HCT116 (cell line): Measurements from ENCODE around the gene AHNAK. TPM values are rescaled to one million over a fixed set of nuclear protein-coding genes. Genes with fewer than 3 reads are reported as not detected.

Source experiments
- ATAC-seq: fragments of 200-7000 bp; cut with Tn5 transposase; 2 replicates; pipeline ENCODE4 v1.9.1; 2020; ENCODE audit warnings: mild to moderate bottlenecking, moderate library complexity
- BruUV-seq: library from RNA; stranded (reverse); fragments of 400-500 nt; replicated peaks from 2 replicates; lab custom pipeline; 2021; lab: Mats Ljungman, UMichigan
- CTCF ChIA-PET: fragments of 300-600 bp; sonication (Branson Sonifier 250); formaldehyde crosslinking; loops from one replicate; lab custom pipeline; 2021; ENCODE audit warnings: antibody characterized with exemption; lab: Charles Lee
- POLR2A ChIA-PET: fragments of 300-600, 350-600 bp; sonication (Branson Sonifier 250); formaldehyde crosslinking; loops from one replicate; lab custom pipeline; 2021; ENCODE audit warnings: antibody characterized with exemption; lab: Charles Lee
- RAD21 ChIA-PET, 2 experiments: fragments of 300-600 bp; sonication (Branson Sonifier 250); formaldehyde crosslinking; loops; one replicate each; lab custom pipeline; 2023; ENCODE audit warnings: low total read pairs in 2 of 2; ENCODE audit not compliant: uncharacterized antibody in 2 of 2, unreplicated experiment in 2 of 2, low non-redundant PET in 1 of 2; lab: Charles Lee
- DNase-seq: peaks from one replicate; pipeline ENCODE4 v3.0.0-alpha.2; 2010; ENCODE audit warnings: low read depth, low spot score
- H2AFZ ChIP-seq: fragments of 200-600 bp; shearing (Covaris generic), sonication (generic); 2 replicates; pipeline ENCODE4 v1.6.1; 2017; ENCODE audit warnings: low read depth, mixed run types, mixed read lengths, antibody characterized with exemption, low read length; ENCODE audit not compliant: poor library complexity, severe bottlenecking
- H3K27ac ChIP-seq: 2 replicates; pipeline ENCODE4 v1.5.1; 2012; ENCODE audit warnings: low read depth, low read length
- H3K27me3 ChIP-seq: fragments of 200-600 bp; sonication (generic); 2 replicates; pipeline ENCODE4 v1.6.1; 2016; ENCODE audit warnings: mixed run types, low read length, mixed read lengths; ENCODE audit not compliant: insufficient read depth
- H3K36me3 ChIP-seq, 2 experiments: fragments of 200-500 bp in 1 of 2; fragments of 200-600 bp in 1 of 2; sonication (Bioruptor generic) in 1 of 2; sonication (generic) in 1 of 2; 2 replicates each; pipeline versions ENCODE4 v1.5.1 to v1.6.1; 2014 to 2016; ENCODE audit warnings: low read length in 2 of 2, inconsistent platforms in 1 of 2, mixed read lengths in 1 of 2, mixed run types in 1 of 2; ENCODE audit not compliant: insufficient read depth in 2 of 2, control insufficient read depth in 1 of 2
- H3K4me1 ChIP-seq, 2 experiments: fragments of 200-600 bp in 1 of 2; sonication (generic) in 1 of 2; 2 replicates each; pipeline versions ENCODE4 v1.5.1 to v1.6.1; 2012 to 2017; ENCODE audit warnings: low read length in 2 of 2, inconsistent platforms in 1 of 2, mild to moderate bottlenecking in 1 of 2, mixed read lengths in 1 of 2, mixed run types in 1 of 2, moderate library complexity in 1 of 2; ENCODE audit not compliant: insufficient read depth in 2 of 2, control insufficient read depth in 1 of 2
- H3K4me2 ChIP-seq: fragments of 200-600 bp; sonication (generic); 2 replicates; pipeline ENCODE4 v1.6.1; 2017; ENCODE audit warnings: mixed run types, low read length, mixed read lengths
- H3K4me3 ChIP-seq, 2 experiments: fragments of 200-600 bp in 1 of 2; sonication (generic) in 1 of 2; replicated peaks in 1 of 2; 2 replicates each; pipeline ENCODE4 v1.5.1; 2011 to 2016; ENCODE audit warnings: low read length in 2 of 2, control low read depth in 1 of 2, low read depth in 1 of 2, mild to moderate bottlenecking in 1 of 2, mixed read lengths in 1 of 2, mixed run types in 1 of 2
- H3K79me2 ChIP-seq: fragments of 200-600 bp; sonication (generic); 2 replicates; pipeline ENCODE4 v1.6.1; 2017; ENCODE audit warnings: mild to moderate bottlenecking, mixed run types, low read length, moderate library complexity, mixed read lengths; ENCODE audit not compliant: insufficient read depth
- H3K9ac ChIP-seq: fragments of 200-600 bp; sonication (generic); 2 replicates; pipeline ENCODE4 v1.6.1; 2016; ENCODE audit warnings: low read length, mixed read lengths
- H3K9me2 ChIP-seq: fragments of 200-600 bp; sonication (generic), shearing (Covaris generic); 2 replicates; pipeline ENCODE4 v1.6.1; 2017; ENCODE audit warnings: mixed run types, mild to moderate bottlenecking, moderate library complexity; ENCODE audit not compliant: insufficient read depth
- H3K9me3 ChIP-seq, 2 experiments: fragments of 200-500 bp in 1 of 2; fragments of 200-600 bp in 1 of 2; sonication (Bioruptor generic) in 1 of 2; sonication (generic) in 1 of 2; 2 replicates each; pipeline ENCODE4 v1.6.1; 2014 to 2017; ENCODE audit warnings: low read length in 2 of 2, mixed read lengths in 2 of 2, inconsistent platforms in 1 of 2, low read depth in 1 of 2, mild to moderate bottlenecking in 1 of 2, mixed run types in 1 of 2, moderate library complexity in 1 of 2; ENCODE audit not compliant: control insufficient read depth in 1 of 2, insufficient read depth in 1 of 2
- H4K20me1 ChIP-seq: fragments of 200-600 bp; sonication (generic), shearing (Covaris generic); 2 replicates; pipeline ENCODE4 v1.6.1; 2017; ENCODE audit warnings: mixed run types, mild to moderate bottlenecking, moderate library complexity; ENCODE audit not compliant: insufficient read depth
- EGR1 ChIP-seq: IDR thresholded peaks from 2 replicates; pipeline ENCODE4 v1.6.1; 2012; ENCODE audit warnings: low read depth
- ELF1 ChIP-seq: IDR thresholded peaks from 2 replicates; pipeline ENCODE4 v1.6.1; 2012; ENCODE audit warnings: low read depth, borderline replicate concordance
- EZH2 ChIP-seq: fragments of 200-600 bp; sonication (generic); IDR thresholded peaks from 2 replicates; pipeline ENCODE4 v1.6.1; 2017; ENCODE audit warnings: antibody characterized with exemption, mixed run types
- EZH2phosphoT487 ChIP-seq: fragments of 200-600 bp; IDR thresholded peaks from 2 replicates; pipeline ENCODE4 v1.6.1; 2018; ENCODE audit warnings: antibody characterized with exemption, borderline replicate concordance
- FOSL1 ChIP-seq: IDR thresholded peaks from 2 replicates; pipeline ENCODE4 v1.6.1; 2012; ENCODE audit warnings: low read depth
- JUND ChIP-seq: IDR thresholded peaks from 2 replicates; pipeline ENCODE4 v1.6.1; 2012
- POLR2AphosphoS5 ChIP-seq: IDR thresholded peaks from 2 replicates; pipeline ENCODE4 v1.6.1; 2011; ENCODE audit warnings: mild to moderate bottlenecking, low read depth, low read length, moderate library complexity
- RAD21 ChIP-seq: IDR thresholded peaks from 2 replicates; pipeline ENCODE4 v1.6.1; 2012; ENCODE audit warnings: low read depth, mild to moderate bottlenecking
- SP1 ChIP-seq: IDR thresholded peaks from 2 replicates; pipeline ENCODE4 v1.6.1; 2012; ENCODE audit warnings: low read depth
- SRF ChIP-seq: IDR thresholded peaks from 2 replicates; pipeline ENCODE4 v1.6.1; 2012; ENCODE audit warnings: low read depth
- TCF7L2 ChIP-seq: IDR thresholded peaks from 2 replicates; pipeline ENCODE4 v1.7.0; 2011; ENCODE audit warnings: borderline replicate concordance, inconsistent platforms; ENCODE audit not compliant: insufficient read depth, insufficient read length; ENCODE audit errors: extremely low read depth
- YY1 ChIP-seq: IDR thresholded peaks from 2 replicates; pipeline ENCODE4 v1.6.1; 2011; ENCODE audit warnings: low read length, low read depth, moderate library complexity, mild to moderate bottlenecking; ENCODE audit not compliant: insufficient replicate concordance; ENCODE audit errors: extremely low read depth
- ZFX ChIP-seq: fragments of 450-650 bp; IDR thresholded peaks from 2 replicates; pipeline ENCODE4 v1.6.1; 2017
- ZNF274 ChIP-seq: fragments of 200-500 bp; sonication (Bioruptor generic); IDR thresholded peaks from 2 replicates; pipeline ENCODE4 v1.6.1; 2014; ENCODE audit warnings: mild to moderate bottlenecking, low read depth, low read length, inconsistent platforms
- intact Hi-C: fragments of 100-400 bp; cut with micrococcal nuclease; formaldehyde crosslinking; loops from 2 replicates; pipeline ENCODE4 v1.10.0; 2022
- total RNA-seq: library from RNA; stranded (reverse); gene quantifications from one replicate; pipeline ENCODE4 v1.2.1, GENCODE V29; 2021; ENCODE audit not compliant: unreplicated experiment
- TF ChIP-seq, protein P1 (sequence below), 3 experiments: fragments of 200-600 bp in 1 of 3; sonication (generic) in 1 of 3; IDR thresholded peaks in 2 of 3; conservative IDR thresholded peaks in 1 of 3; 2 replicates each; pipeline ENCODE4 v1.5.1; 2012 to 2017; ENCODE audit warnings: low read depth in 2 of 3, low read length in 2 of 3, antibody characterized with exemption in 1 of 3, borderline replicate concordance in 1 of 3, control low read depth in 1 of 3, mild to moderate bottlenecking in 1 of 3, mixed read lengths in 1 of 3, mixed run types in 1 of 3, moderate library complexity in 1 of 3; ENCODE audit not compliant: insufficient read depth in 1 of 3
- TF ChIP-seq, protein P2 (sequence below): IDR thresholded peaks from 2 replicates; pipeline ENCODE4 v1.6.1; 2012
- TF ChIP-seq, protein P3 (sequence below): IDR thresholded peaks from 2 replicates; pipeline ENCODE4 v1.6.1; 2012
- TF ChIP-seq, protein P4 (sequence below): IDR thresholded peaks from 2 replicates; pipeline ENCODE4 v1.6.1; 2011; ENCODE audit warnings: mild to moderate bottlenecking, low read length, moderate library complexity; ENCODE audit not compliant: insufficient replicate concordance; ENCODE audit errors: extremely low read depth
- TF ChIP-seq, protein P5 (sequence below): IDR thresholded peaks from 2 replicates; pipeline ENCODE4 v1.6.1; 2012; ENCODE audit warnings: low read depth

The AHNAK gene
- total RNA-seq, 1 experiment from 2014 or later: 239 TPM

DNA sequence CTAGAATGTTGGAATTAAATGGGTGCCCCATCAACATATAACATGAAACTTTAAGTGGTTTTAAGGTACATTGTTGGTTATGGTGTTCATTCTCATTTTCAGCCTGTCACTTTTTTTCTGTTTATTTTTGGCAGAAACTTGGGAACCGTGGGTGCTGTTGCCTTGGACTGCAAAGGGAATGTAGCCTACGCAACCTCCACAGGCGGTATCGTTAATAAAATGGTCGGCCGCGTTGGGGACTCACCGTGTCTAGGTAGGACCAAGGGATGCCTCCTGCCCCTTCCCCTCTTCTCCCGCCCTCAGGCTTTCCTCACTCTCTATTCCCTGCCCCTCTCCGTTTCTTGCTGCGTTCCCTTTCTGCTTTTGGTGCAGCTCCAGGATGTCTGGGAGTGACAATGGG is 157.6 kb downstream of the AHNAK start:
- H3K4me3 ChIP-seq: no peak overlapping the region
- CTCF ChIA-PET: interaction anchor here (0.7 kb wide), 1 partner anchor 172 kb away, joined by 3 read pairs; no protein-coding TSS in a partner anchor

More for the DNA sequence above, 157.6 kb downstream of the AHNAK start:
- Histone ChIP-seq H3K4me2 (no peak overlapping the region), H3K79me2 (no peaks in the 10 kb centered on the region), H3K27me3 (no peaks in the 10 kb centered on the region), H3K9me2 (no peaks in the 10 kb centered on the region), H3K9me3 (no peaks in the 10 kb centered on the region), H2AFZ (no peak overlapping the region), H3K27ac (no peak overlapping the region), H3K9ac (no peak overlapping the region), H3K36me3 (no peaks in the 10 kb centered on the region), H4K20me1 (no peaks in the 10 kb centered on the region), H3K4me1 (peaks cover 0 to 4% of the 10 kb centered on the region in 2 experiments; a peak in 1 of 4 replicates)
- no TSS peak for BruUV-seq
- no peak for ATAC-seq
- intact Hi-C loops: no loop called here
- POLR2A ChIA-PET: interaction anchor here (0.7 kb wide), 1 partner anchor 55 kb away, joined by 4 read pairs; no protein-coding TSS in a partner anchor
- RAD21 ChIA-PET: no interaction called here
- TF ChIP-seq ZFX: no peak
- TF ChIP-seq JUND: no peak
- no peak for TF ChIP-seq SP1
- no peak for TF ChIP-seq SRF
- no peak for TF ChIP-seq YY1
- TF ChIP-seq POLR2AphosphoS5: no peak
- no peak for TF ChIP-seq ZNF274
- TF ChIP-seq, protein P1, sequence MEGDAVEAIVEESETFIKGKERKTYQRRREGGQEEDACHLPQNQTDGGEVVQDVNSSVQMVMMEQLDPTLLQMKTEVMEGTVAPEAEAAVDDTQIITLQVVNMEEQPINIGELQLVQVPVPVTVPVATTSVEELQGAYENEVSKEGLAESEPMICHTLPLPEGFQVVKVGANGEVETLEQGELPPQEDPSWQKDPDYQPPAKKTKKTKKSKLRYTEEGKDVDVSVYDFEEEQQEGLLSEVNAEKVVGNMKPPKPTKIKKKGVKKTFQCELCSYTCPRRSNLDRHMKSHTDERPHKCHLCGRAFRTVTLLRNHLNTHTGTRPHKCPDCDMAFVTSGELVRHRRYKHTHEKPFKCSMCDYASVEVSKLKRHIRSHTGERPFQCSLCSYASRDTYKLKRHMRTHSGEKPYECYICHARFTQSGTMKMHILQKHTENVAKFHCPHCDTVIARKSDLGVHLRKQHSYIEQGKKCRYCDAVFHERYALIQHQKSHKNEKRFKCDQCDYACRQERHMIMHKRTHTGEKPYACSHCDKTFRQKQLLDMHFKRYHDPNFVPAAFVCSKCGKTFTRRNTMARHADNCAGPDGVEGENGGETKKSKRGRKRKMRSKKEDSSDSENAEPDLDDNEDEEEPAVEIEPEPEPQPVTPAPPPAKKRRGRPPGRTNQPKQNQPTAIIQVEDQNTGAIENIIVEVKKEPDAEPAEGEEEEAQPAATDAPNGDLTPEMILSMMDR (IDR thresholded peaks at IDR 0.05 in 2 of 3, conservative IDR thresholded peaks at IDR 0.05 in 1 of 3; ENCODE audit: borderline replicate concordance in 1 of 3, insufficient read depth in 1 of 3, low read depth in 2 of 3, low read length in 2 of 3): no peak
- TF ChIP-seq FOSL1: no peak
- no peak for TF ChIP-seq EZH2phosphoT487
- TF ChIP-seq EGR1: no peak
- no peak for TF ChIP-seq ELF1
- TF ChIP-seq, protein P2, sequence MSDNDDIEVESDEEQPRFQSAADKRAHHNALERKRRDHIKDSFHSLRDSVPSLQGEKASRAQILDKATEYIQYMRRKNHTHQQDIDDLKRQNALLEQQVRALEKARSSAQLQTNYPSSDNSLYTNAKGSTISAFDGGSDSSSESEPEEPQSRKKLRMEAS: no peak
- TF ChIP-seq, protein P3, sequence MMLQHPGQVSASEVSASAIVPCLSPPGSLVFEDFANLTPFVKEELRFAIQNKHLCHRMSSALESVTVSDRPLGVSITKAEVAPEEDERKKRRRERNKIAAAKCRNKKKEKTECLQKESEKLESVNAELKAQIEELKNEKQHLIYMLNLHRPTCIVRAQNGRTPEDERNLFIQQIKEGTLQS: no peak
- TF ChIP-seq, protein P4, sequence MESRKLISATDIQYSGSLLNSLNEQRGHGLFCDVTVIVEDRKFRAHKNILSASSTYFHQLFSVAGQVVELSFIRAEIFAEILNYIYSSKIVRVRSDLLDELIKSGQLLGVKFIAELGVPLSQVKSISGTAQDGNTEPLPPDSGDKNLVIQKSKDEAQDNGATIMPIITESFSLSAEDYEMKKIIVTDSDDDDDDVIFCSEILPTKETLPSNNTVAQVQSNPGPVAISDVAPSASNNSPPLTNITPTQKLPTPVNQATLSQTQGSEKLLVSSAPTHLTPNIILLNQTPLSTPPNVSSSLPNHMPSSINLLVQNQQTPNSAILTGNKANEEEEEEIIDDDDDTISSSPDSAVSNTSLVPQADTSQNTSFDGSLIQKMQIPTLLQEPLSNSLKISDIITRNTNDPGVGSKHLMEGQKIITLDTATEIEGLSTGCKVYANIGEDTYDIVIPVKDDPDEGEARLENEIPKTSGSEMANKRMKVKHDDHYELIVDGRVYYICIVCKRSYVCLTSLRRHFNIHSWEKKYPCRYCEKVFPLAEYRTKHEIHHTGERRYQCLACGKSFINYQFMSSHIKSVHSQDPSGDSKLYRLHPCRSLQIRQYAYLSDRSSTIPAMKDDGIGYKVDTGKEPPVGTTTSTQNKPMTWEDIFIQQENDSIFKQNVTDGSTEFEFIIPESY: no peak
- no peak for TF ChIP-seq EZH2
- no peak for TF ChIP-seq RAD21
- TF ChIP-seq, protein P5, sequence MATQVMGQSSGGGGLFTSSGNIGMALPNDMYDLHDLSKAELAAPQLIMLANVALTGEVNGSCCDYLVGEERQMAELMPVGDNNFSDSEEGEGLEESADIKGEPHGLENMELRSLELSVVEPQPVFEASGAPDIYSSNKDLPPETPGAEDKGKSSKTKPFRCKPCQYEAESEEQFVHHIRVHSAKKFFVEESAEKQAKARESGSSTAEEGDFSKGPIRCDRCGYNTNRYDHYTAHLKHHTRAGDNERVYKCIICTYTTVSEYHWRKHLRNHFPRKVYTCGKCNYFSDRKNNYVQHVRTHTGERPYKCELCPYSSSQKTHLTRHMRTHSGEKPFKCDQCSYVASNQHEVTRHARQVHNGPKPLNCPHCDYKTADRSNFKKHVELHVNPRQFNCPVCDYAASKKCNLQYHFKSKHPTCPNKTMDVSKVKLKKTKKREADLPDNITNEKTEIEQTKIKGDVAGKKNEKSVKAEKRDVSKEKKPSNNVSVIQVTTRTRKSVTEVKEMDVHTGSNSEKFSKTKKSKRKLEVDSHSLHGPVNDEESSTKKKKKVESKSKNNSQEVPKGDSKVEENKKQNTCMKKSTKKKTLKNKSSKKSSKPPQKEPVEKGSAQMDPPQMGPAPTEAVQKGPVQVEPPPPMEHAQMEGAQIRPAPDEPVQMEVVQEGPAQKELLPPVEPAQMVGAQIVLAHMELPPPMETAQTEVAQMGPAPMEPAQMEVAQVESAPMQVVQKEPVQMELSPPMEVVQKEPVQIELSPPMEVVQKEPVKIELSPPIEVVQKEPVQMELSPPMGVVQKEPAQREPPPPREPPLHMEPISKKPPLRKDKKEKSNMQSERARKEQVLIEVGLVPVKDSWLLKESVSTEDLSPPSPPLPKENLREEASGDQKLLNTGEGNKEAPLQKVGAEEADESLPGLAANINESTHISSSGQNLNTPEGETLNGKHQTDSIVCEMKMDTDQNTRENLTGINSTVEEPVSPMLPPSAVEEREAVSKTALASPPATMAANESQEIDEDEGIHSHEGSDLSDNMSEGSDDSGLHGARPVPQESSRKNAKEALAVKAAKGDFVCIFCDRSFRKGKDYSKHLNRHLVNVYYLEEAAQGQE: no peak
- TF ChIP-seq TCF7L2: no peak
- no peak for DNase-seq
